Effector memory CD4-positive, alpha-beta T cell (primary cell): Measurements from ENCODE around the gene LRRC27.
"Not testable (repeated sequence)": the region's sequence is repeated elsewhere in the genome, so short reads cannot be mapped to it uniquely, and the experiment has no call there.

Experiments
- DNase-seq, 3 donors: peaks; one replicate each; pipeline ENCODE4 v3.0.0-alpha.2; 2020
- H3K27ac ChIP-seq: 2 replicates; pipeline ENCODE4 v1.7.0; 2013; ENCODE audit warnings: mild to moderate bottlenecking, low read length, moderate library complexity; ENCODE audit not compliant: insufficient read depth, poor library complexity, severe bottlenecking
- H3K27me3 ChIP-seq: replicated peaks from 2 replicates; pipeline ENCODE4 v1.7.0; 2013; ENCODE audit warnings: mild to moderate bottlenecking, low read length; ENCODE audit not compliant: insufficient read depth, control insufficient read depth, poor library complexity, severe bottlenecking
- H3K36me3 ChIP-seq: 2 replicates; pipeline ENCODE4 v1.7.0; 2013; ENCODE audit warnings: mild to moderate bottlenecking, low read length, moderate library complexity; ENCODE audit not compliant: control insufficient read depth, insufficient read depth
- H3K4me1 ChIP-seq: 2 replicates; pipeline ENCODE4 v1.7.0; 2013; ENCODE audit warnings: low read length, mild to moderate bottlenecking; ENCODE audit not compliant: control insufficient read depth, insufficient read depth, poor library complexity, severe bottlenecking
- H3K4me3 ChIP-seq: 2 replicates; pipeline ENCODE4 v1.7.0; 2013; ENCODE audit warnings: low read length, low read depth, mild to moderate bottlenecking; ENCODE audit not compliant: insufficient read depth, poor library complexity, severe bottlenecking
- H3K9me3 ChIP-seq: 2 replicates; pipeline ENCODE4 v1.7.0; 2013; ENCODE audit warnings: mild to moderate bottlenecking, low read length, moderate library complexity; ENCODE audit not compliant: control insufficient read depth

The LRRC27 gene

DNA sequence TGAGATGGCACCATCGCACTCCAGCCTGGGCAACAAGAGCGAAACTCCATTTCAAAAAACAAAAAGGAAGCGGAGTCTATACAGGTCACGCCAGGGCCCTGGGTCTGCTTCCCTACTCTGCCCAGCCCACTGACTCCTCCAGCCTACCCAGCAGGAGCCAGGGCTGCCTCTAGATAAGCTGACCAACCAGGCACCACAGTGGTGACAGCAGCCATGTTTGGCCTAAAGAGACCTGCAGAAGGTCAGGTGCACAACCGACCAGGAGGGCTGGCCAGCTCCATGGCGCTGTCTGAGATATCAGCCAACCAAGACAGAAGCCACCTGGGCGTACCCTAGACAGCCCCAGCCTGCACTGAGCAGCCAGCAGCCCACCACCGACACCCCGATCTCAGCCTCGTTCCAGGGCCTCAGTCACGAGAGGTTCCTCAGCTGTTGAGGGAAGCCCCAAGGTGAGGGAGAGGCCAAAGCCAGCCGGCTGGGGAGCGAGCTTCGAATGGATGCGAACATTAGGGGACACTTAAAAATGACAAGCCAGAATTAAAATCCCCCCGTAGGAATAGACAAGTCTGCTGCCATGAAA is 40.6 kb downstream of the LRRC27 start:
- Histone ChIP-seq H3K4me3 (no peak overlapping the region), H3K4me1 (peaks cover 5% of the 10 kb centered on the region), H3K9me3 (no peaks in the 10 kb centered on the region), H3K36me3 (no peaks in the 10 kb centered on the region), H3K27ac (no peak overlapping the region), H3K27me3 (no peaks in the 10 kb centered on the region)
- no peak for DNase-seq

GRCh38 chr10:132373241-132373955 is 41.4 kb downstream of the LRRC27 start:
- Histone ChIP-seq H3K27ac (no peak overlapping the region), H3K27me3 (no peaks in the 10 kb centered on the region), H3K9me3 (no peaks in the 10 kb centered on the region), H3K4me1 (peaks cover 5% of the 10 kb centered on the region), H3K4me3 (no peak overlapping the region), H3K36me3 (no peaks in the 10 kb centered on the region)
- no peak for DNase-seq

DNA sequence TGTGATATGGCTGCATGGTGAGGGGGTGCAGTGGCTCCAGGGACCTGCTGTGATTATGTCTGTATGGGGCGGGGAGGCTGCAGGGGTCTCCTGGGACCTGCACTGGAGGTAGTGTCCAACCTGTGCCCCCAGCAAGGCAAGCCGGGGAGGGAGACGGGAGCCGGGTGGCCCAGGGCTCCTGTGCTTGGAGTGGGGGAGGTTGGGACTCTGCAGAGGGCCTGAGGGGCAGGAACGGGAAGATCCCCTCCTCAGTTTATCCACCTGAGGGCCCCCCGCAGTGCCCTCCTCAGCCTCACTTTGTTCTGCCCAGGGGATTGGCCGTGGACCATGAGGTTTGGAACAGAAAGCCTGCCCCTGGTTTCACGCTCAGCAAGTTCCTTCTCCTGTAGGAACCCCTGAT is 42.2 kb downstream of the LRRC27 start:
- Histone ChIP-seq H3K36me3 (no peaks in the 10 kb centered on the region), H3K27me3 (no peaks in the 10 kb centered on the region), H3K4me3 (no peak overlapping the region), H3K4me1 (peaks cover 5% of the 10 kb centered on the region), H3K27ac (no peak overlapping the region), H3K9me3 (no peaks in the 10 kb centered on the region)
- no peak for DNase-seq

GRCh38 chr10:132374612-132375011 is 42.6 kb downstream of the LRRC27 start:
- no peak for DNase-seq
- Histone ChIP-seq H3K27me3 (no peaks in the 10 kb centered on the region), H3K27ac (no peak overlapping the region), H3K9me3 (no peaks in the 10 kb centered on the region), H3K36me3 (no peaks in the 10 kb centered on the region), H3K4me1 (peaks cover 5% of the 10 kb centered on the region), H3K4me3 (no peak overlapping the region)

- no peaks in the 10 kb centered on the region for H3K9me3 ChIP-seq
- no peaks in the 10 kb centered on the region for H3K36me3 ChIP-seq
- peaks cover 5% of the 10 kb centered on the region for H3K4me1 ChIP-seq
- no peak for DNase-seq
- no peak overlapping the region for H3K27ac ChIP-seq
- no peak overlapping the region for H3K4me3 ChIP-seq
- no peaks in the 10 kb centered on the region for H3K27me3 ChIP-seq
These were observed 43.3 kb downstream of the LRRC27 start for GRCh38 chr10:132375116-132375794.

- H3K9me3 ChIP-seq, result no peaks in the 10 kb centered on the region
- no peak for DNase-seq
- no peak overlapping the region for H3K27ac ChIP-seq
- no peaks in the 10 kb centered on the region for H3K27me3 ChIP-seq
- H3K4me3 ChIP-seq, result no peak overlapping the region
- H3K36me3 ChIP-seq, result no peaks in the 10 kb centered on the region
- peaks cover 5% of the 10 kb centered on the region for H3K4me1 ChIP-seq
These were observed 43.9 kb downstream of the LRRC27 start for GRCh38 chr10:132375795-132376297.

- H3K27ac ChIP-seq, result no peak overlapping the region
- H3K4me3 ChIP-seq, result no peak overlapping the region
- H3K4me1 ChIP-seq, result peaks cover 5% of the 10 kb centered on the region
- no peaks in the 10 kb centered on the region for H3K27me3 ChIP-seq
- no peak for DNase-seq
- H3K36me3 ChIP-seq, result no peaks in the 10 kb centered on the region
- H3K9me3 ChIP-seq, result no peaks in the 10 kb centered on the region
These were observed 44.4 kb downstream of the LRRC27 start for GRCh38 chr10:132376394-132376851.

DNA sequence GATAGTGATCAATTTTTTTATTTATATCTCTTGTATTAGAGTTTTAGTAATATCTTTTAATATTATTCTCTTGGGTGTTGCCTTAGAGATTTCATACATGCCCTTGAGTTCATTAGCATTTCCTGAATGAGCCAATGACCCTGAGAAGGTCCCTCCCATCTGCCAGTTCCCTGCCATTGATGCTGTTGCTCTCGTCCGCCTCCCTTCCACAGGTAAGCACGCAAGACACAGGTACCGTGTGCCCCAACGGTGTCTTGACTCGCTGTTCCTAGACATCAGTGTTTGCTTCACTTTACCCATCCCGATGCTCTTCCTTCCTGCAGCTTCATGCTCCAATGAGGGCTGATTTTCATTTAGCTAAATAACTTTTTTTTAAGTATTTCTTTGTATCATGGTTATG is 45.3 kb downstream of the LRRC27 start:
- Histone ChIP-seq H3K4me3 (no peak overlapping the region), H3K36me3 (no peaks in the 10 kb centered on the region), H3K9me3 (no peaks in the 10 kb centered on the region), H3K27ac (no peak overlapping the region), H3K27me3 (no peaks in the 10 kb centered on the region), H3K4me1 (peaks cover 5% of the 10 kb centered on the region)
- DNase-seq, result no peak

- not testable (repeated sequence) for H3K27ac ChIP-seq, H3K27me3 ChIP-seq, H3K36me3 ChIP-seq, H3K4me3 ChIP-seq, H3K9me3 ChIP-seq, DNase-seq, H3K4me1 ChIP-seq
These were observed 47.0 kb downstream of the LRRC27 start for GRCh38 chr10:132379026-132379425.

DNA sequence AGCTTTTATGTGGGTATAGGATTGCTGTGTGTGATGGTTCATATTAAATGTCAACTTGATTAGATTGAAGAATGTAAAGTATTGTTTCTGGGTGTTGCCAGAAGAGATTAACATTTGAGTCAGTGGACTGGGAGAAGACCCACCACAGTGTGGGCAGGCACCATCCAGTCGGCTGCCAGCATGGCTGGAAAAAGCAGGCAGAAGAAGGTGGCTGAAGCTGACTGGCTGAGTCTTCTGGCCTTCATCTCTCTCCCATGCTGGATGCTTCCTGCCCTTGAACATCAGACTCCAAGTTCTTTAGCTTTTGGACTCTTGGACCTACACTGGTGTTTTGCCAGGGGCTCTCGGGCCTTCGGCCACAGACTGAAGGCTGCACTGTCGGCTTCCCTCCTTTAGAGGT is 49.0 kb downstream of the LRRC27 start:
- not testable (repeated sequence) for H3K9me3 ChIP-seq, DNase-seq, H3K4me1 ChIP-seq, H3K36me3 ChIP-seq, H3K27ac ChIP-seq, H3K27me3 ChIP-seq, H3K4me3 ChIP-seq
